GM12872 (cell line): Measurements from ENCODE around the gene ANKRD11.

Experiments
- TF ChIP-seq, protein P1 (sequence below): IDR thresholded peaks from 3 replicates; pipeline ENCODE4 v1.5.1; 2011; ENCODE audit warnings: low read depth, mild to moderate bottlenecking, low read length, moderate library complexity; ENCODE audit not compliant: insufficient read depth

Gene ANKRD11

DNA sequence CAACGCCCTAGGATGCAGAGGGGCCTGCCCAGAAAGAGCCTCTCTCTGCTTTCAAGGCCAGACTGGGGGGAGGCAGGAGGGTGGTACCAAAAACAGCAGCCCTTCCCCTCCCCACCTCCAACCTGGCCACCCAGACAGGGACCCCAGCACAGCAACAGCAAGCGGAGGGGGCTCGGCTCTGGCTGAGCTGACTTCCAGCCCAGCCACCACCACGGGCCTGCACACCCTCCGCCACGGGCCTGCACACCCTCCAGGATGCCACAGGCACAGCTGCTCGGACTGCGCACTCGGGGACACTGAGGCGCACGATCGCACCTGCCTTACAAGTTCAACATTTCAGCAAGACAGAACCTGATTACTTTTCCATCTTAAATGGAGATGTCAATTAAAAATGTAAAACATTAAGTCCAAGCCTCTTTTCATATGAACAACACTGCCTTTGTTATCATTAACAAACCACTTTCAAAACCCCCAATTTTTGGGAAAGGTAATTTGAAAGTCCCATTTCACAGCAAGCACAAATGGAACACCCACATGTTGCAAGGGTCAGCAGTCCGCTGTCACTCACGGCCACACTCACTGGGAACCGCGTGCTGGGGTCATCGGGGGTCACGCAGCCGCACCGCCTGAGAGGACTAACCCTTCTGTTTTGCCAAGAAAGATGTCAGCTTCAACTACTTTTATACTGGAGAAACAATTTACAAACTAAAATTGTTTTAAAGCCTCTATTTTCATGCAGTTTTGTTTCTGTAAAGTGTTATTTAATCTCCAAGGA, 76.4 kb downstream of the ANKRD11 start:
- TF ChIP-seq, protein P1, sequence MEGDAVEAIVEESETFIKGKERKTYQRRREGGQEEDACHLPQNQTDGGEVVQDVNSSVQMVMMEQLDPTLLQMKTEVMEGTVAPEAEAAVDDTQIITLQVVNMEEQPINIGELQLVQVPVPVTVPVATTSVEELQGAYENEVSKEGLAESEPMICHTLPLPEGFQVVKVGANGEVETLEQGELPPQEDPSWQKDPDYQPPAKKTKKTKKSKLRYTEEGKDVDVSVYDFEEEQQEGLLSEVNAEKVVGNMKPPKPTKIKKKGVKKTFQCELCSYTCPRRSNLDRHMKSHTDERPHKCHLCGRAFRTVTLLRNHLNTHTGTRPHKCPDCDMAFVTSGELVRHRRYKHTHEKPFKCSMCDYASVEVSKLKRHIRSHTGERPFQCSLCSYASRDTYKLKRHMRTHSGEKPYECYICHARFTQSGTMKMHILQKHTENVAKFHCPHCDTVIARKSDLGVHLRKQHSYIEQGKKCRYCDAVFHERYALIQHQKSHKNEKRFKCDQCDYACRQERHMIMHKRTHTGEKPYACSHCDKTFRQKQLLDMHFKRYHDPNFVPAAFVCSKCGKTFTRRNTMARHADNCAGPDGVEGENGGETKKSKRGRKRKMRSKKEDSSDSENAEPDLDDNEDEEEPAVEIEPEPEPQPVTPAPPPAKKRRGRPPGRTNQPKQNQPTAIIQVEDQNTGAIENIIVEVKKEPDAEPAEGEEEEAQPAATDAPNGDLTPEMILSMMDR, result no peak

DNA sequence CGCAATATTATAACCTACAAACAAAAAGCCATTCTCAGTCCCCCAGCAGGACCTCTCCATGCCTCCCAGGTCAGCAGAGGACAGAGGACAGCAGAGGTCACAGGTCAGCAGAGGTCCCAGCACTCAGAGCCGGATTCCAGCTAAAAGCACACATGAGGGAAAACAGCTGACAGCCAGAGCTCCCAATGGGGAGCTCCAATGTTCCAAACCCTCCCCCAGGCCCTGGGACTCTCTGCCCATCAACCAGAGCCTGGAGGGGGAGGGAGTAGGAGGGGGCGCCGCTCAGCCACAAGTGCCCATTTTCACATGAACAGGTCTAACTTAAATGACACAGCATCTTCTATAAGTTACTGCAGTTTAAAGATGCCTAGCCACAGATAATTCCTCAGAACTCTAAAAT, 77.5 kb downstream of the ANKRD11 start:
- TF ChIP-seq, protein P1, result no peak

DNA sequence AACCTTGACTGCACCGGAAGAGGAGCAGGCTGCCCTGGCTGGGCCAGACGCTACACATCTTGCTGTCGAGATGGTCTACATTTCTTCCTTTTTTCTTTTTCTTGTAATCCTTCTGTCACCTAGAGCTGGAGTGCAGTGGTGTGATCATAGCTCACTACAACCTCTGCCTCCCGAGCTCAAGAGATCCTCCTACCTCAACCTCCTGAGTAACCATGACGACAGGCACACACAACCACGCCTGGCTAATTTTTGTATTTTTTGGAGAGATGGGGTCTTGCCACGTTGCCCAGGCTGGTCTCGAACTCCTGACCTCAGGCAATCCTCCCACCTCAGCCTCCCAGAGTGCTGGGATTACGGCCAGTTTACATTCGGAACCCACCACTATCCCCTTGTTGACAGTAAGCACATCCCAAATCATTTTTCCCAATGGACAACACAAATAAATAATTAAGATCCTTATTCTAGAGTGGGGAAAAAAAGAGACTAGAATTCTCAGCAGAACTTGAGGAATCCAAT, 79.0 kb downstream of the ANKRD11 start:
- TF ChIP-seq, protein P1, result no peak

DNA sequence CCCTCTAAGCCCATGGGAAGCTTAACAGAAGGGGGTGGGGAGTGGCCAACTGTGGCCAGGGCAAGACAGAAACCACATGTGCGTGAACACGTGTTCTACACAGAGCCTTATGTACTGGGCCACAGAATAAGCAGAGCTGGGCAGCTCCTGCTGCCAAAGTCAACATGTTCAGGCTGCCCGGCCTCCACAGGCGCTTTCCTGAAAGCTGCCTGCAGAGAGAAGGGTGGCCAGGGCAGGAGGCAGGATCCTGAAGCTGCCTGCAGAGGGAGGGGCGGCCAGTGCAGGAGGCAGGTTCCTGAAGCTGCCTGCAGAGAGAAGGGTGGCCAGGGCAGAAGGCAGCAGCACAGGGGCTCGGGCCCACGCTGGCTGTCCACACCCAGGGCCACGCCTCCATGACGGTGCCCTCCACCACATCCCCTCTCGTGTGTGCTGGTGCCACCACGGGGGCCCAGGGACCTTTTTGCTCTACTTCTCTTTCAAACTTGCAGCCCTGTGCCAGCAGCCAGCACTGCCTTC, 79.5 kb downstream of the ANKRD11 start:
- TF ChIP-seq, protein P1, result no peak

DNA sequence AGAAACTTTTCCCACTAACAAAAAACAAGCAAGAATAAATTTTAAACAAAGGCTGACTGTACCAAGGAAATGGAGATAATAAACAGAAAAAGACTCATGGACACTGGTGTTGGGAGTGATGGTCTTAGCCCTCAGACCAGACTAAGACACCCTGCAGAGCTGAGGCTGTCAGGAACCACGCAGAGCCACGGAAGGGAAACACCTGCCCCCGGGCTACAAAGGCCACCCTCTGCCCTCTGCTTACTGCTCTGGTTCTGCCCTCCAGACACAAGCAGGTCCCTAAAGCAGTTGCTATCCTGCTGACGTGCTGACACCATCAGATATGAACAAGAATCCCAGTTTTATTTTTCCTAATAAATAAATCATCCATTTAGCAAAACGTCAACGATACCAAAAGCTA, 80.0 kb downstream of the ANKRD11 start:
- TF ChIP-seq, protein P1, result no peak

DNA sequence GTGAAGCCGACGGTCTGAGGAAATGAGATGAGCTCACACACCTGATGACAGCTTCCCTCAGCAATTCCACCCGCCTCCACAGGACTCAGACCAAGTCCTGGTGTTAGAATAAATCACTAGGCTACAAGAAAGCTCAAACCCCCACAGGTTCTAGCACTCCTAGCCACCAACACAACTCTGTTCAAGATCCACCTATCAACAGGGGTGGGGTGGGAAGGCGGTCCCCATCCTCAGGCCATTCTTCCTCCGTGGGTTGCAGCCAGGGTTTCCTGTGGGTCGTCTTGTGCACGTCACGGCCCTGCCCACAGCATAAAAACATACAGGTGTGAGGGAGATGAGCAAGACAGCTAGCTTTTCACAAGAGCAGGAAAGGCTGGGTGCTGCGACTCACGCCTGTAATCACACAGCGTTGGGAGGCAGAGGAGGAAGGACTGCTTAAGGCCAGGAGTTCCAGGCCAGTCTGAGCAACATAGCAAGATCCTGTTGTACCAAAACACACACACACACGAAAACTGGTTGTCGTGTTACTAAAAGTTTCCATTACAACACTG, 81.1 kb downstream of the ANKRD11 start:
- TF ChIP-seq, protein P1, result no peak

DNA sequence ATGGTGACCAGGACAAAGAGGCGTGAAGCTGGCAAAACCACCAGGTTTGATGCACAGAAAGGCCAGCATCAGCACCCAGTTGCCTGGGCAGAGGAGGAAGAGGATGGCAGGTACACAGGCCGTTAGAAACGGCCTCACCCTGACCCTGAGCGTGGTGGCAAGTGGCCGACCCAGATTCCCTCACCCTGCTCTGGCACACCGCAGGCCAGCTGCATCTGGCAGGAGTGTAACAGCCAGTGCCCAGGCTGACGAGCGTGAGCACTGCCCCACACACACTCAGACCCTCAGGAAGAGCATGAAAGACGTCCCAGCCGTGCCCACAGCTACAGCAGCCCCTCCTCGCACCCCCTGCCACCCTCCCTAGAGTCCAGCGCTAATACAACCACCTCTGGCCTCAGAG, 82.0 kb downstream of the ANKRD11 start:
- TF ChIP-seq, protein P1, result no peak
